Stimulated activated memory B cell treated with anti-CD40 and anti-IgM and Interleukin-4, amounts not matched to agents 10 μg/mL and 1 μg/mL and 100 μg/mL, for 72 hours (primary cell): Measurements from ENCODE around the gene ZSCAN5A.
"Not testable (repeated sequence)": the region's sequence is repeated elsewhere in the genome, so short reads cannot be mapped to it uniquely, and the experiment has no call there.

ENCODE experiments used
- ATAC-seq: fragments of 150-1000 bp; cut with Tn5 transposase; 2 replicates; pipeline ENCODE4 v1.10.0; 2021
- H3K27ac Mint-ChIP-seq: one replicate; pipeline ENCODE4 v1.8.0; 2022; ENCODE audit warnings: mild to moderate bottlenecking, mixed read lengths
- H3K27me3 Mint-ChIP-seq: one replicate; pipeline ENCODE4 v1.8.0; 2022; ENCODE audit warnings: mixed read lengths
- H3K36me3 Mint-ChIP-seq: one replicate; pipeline ENCODE4 v1.8.0; 2022; ENCODE audit warnings: mixed read lengths
- H3K4me1 Mint-ChIP-seq: one replicate; pipeline ENCODE4 v1.8.0; 2022; ENCODE audit warnings: mixed read lengths
- H3K4me3 Mint-ChIP-seq: one replicate; pipeline ENCODE4 v1.8.0; 2022; ENCODE audit warnings: mild to moderate bottlenecking, moderate library complexity, mixed read lengths
- H3K9me3 Mint-ChIP-seq: one replicate; pipeline ENCODE4 v1.8.0; 2022; ENCODE audit warnings: mixed read lengths

ZSCAN5A gene

DNA sequence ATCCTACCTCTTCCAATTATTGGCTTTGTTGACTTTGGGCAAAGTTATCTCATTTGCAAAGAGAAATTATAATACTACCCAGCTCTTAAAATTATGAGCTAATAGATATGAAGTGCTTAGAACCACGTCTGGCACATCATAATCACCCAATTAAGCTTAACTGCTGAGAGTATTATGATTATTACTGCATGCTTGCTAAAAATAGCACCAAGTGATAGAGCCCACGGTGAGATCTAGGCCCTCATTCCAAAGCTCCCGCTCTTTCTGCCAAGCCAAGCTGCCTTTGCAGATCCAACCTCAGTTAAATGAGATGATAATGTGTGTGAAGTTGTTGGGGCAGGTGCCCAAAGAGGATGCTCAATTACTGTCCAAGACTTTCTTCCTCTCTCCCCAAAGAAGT lies 48.6 kb downstream of the ZSCAN5A start:
- H3K4me1 Mint-ChIP-seq, result no peaks in the 10 kb centered on the region
- H3K27me3 Mint-ChIP-seq, result no peaks in the 10 kb centered on the region
- H3K9me3 Mint-ChIP-seq, result no peaks in the 10 kb centered on the region
- no peak overlapping the region for H3K27ac Mint-ChIP-seq
- peaks cover 18% of the 10 kb centered on the region for H3K36me3 Mint-ChIP-seq
- no peak overlapping the region for H3K4me3 Mint-ChIP-seq
- ATAC-seq, result no peak

DNA sequence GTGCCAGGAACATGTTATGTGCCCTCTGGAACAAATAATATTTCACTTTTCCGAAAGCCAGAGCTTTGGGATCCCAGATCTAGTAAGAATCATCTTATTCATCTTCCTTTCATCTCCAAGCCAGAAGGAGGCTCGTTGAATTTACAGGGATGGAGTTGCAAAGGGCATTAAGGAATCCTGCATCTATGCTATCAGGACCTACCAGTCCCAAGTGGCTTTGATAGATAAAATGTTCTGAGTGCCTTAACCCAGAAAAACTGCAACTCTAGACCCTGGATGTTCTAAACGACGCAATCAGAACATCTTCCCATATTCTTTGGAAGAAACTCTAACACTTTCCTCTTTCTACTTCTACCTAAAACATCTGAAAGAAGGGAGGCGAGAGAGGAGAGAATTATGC lies 51.3 kb downstream of the ZSCAN5A start:
- no peak for ATAC-seq
- Mint-ChIP-seq H3K36me3 (peaks cover 12% of the 10 kb centered on the region), H3K27me3 (no peaks in the 10 kb centered on the region), H3K27ac (no peak overlapping the region), H3K4me1 (no peaks in the 10 kb centered on the region), H3K4me3 (no peak overlapping the region), H3K9me3 (no peaks in the 10 kb centered on the region)

DNA sequence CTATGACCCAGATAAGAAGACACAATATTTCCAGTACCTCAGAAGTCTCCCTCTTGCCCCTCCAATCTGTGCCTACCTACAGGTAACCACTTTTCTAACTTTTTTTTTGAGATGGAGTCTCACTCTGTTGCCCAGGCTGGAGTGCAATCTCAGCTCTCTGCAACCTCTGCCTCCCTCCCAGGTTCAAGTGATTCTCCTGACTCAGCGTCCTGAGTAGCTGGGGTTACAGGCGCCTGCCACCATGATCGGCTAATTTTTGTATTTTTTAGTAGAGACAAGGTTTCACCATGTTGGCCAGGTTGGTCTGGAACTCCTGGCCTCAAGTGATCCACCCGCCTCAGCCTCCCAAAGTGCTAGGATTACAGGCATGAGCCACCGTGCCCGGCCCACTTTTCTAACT lies 52.7 kb downstream of the ZSCAN5A start:
- not testable (repeated sequence) for H3K9me3 Mint-ChIP-seq, H3K36me3 Mint-ChIP-seq, H3K27me3 Mint-ChIP-seq, ATAC-seq, H3K4me3 Mint-ChIP-seq, H3K27ac Mint-ChIP-seq, H3K4me1 Mint-ChIP-seq

DNA sequence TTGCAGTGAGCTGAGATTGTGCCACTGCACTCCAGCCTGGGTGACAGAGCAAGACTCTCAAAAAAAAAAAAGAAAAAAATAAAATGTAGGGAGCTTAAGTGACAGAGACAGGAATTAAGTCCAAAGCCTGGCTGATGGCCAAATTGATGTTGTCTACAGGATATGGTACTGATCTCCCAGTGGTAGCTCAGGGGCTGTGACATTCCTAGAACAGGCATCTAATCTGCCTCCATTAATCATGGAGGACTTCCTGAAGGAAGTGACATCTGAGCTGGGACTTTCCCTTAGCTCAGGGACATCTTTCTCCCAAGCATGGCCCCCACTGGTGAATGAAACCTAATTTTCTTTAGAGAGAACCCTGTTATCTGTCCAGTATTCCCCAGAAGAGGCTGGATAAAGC lies 53.5 kb downstream of the ZSCAN5A start:
- Mint-ChIP-seq H3K4me3 (no peak overlapping the region), H3K9me3 (no peaks in the 10 kb centered on the region), H3K4me1 (no peaks in the 10 kb centered on the region), H3K27ac (no peak overlapping the region), H3K36me3 (peaks cover 6% of the 10 kb centered on the region), H3K27me3 (no peaks in the 10 kb centered on the region)
- no peak for ATAC-seq

DNA sequence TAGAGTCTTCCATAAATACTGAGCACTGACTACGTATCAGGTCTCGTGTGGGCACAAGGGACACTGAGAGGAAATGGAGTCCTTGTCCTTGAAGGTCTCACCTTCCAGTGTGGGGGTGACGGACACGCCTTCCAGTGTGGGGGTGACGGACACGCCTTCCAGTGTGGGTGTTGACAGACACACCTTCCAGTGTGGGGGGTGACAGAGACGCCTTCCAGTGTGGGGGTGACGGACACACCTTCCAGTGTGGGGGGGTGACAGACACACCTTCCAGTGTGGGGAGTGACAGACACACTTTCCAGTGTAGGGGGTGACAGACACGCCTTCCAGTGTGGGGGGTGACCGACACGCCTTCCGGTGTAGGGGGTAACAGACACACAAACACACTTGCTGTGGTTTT lies 56.4 kb downstream of the ZSCAN5A start:
- H3K27me3 Mint-ChIP-seq, result no peaks in the 10 kb centered on the region
- ATAC-seq, result no peak
- peaks cover 3% of the 10 kb centered on the region for H3K36me3 Mint-ChIP-seq
- H3K27ac Mint-ChIP-seq, result no peak overlapping the region
- H3K9me3 Mint-ChIP-seq, result no peaks in the 10 kb centered on the region
- no peaks in the 10 kb centered on the region for H3K4me1 Mint-ChIP-seq
- no peak overlapping the region for H3K4me3 Mint-ChIP-seq

DNA sequence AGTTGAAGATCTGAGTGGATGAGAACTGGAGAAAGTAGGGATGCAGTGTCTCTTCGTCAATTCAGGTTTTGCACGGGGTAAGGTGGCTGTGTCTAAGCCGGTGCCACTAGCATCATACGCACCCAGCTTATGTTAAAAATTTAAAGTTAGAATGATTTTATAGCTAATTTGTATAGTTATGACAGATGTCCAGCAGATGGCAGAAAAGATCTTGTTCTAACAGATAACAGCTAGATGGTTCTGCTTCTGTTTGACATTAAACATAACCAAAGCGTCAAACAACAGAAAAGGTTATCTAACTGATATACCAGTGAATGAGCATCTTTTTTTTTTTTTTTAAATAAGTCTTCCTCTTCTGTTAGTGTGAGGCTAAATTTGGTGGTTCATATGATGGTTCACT lies 60.9 kb downstream of the ZSCAN5A start:
- Mint-ChIP-seq H3K27me3 (no peaks in the 10 kb centered on the region), H3K27ac (no peak overlapping the region), H3K9me3 (peaks cover 4% of the 10 kb centered on the region), H3K4me1 (no peaks in the 10 kb centered on the region), H3K36me3 (peaks cover 10% of the 10 kb centered on the region), H3K4me3 (no peak overlapping the region)
- ATAC-seq, result peak; percentile 20

DNA sequence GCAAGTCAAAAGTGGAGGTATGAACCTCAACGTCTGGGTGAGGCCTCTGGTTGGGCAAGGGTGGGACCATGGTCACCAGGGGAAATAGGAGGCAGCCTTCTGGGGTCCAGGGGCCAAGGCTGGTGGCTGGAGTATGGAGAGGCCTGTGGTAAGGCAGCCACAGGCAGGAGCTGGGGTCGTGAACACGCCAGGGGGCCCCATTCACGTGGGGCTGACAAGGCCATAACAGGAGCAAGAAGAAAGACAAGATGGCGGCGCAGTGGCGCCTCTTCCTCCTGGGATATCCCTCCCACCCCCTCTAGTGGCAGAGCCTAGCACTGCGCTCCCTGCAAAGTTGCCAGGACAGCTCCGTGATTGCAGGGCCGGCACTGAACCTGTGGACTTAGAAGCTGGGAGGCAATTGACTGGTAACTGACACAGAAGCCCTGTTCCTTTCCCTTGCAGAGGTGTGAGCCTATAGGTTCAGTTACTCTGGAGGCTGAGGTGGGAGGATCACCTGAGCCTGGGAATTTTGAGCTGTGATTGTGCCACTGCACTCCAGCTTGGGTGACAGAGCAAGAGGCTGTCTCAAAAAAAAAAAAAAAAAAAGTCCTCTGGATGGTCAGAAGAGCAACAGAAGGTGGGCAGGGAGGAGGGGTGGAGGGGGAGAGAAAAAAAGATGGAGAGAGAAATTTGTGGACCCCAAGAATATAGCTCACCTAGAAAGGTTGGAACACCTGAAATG lies 61.8 kb downstream of the ZSCAN5A start:
- Mint-ChIP-seq H3K27ac (no peak overlapping the region), H3K4me1 (no peaks in the 10 kb centered on the region), H3K4me3 (no peak overlapping the region), H3K36me3 (peaks cover 10% of the 10 kb centered on the region), H3K27me3 (no peaks in the 10 kb centered on the region), H3K9me3 (peaks cover 4% of the 10 kb centered on the region)
- ATAC-seq, result peak; percentile 64

DNA sequence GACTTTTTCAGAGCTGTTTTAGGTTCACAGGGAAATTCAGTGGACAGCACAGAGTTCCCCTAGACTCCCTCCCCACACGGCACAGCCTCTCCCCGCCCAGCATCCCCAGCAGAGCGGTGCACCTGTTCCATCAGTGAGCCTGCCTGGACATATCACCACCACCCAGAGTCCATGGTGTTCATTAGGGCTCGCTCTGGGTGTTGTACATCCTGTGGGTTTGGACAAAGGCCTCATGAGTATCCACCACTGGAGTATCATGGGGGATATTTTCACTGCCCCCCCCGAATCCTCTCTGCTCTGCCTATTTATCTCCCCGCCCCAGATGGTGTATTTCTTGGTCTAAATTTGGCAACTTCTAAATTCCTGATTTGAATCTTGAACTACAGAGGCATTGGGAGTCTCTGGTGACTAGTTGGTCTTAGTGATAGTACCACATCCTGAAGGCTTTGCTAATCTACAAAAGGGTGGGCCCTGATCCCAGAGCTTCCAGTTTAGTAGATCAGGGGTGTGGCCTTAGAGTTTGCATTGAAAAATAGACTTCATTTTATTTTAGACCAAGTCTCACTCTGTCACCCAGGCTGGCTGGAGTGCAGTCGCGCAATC lies 65.8 kb downstream of the ZSCAN5A start:
- H3K4me3 Mint-ChIP-seq, H3K9me3 Mint-ChIP-seq, H3K36me3 Mint-ChIP-seq, ATAC-seq, H3K27ac Mint-ChIP-seq, H3K4me1 Mint-ChIP-seq, H3K27me3 Mint-ChIP-seq: not testable (repeated sequence)

DNA sequence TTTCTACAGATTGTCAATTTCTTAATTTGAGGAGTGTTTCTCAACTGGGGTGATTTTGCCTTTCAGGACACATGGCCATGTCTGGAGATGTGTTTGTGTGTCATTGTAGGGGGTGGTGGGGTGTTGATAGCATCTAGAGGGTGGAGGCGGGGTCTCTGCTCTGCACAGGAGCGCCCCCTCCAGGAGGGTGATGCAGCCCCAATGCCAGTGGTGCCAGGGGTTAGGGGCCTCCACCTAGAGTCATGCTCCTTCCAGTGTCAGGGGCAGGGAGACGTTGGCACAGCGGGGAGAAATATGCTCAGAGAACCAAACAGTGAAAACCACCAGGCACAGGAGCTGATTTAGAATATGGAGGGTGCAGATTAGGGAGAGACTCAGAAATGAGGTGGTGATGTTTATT lies 68.9 kb downstream of the ZSCAN5A start:
- H3K27me3 Mint-ChIP-seq, H3K4me1 Mint-ChIP-seq, H3K4me3 Mint-ChIP-seq, ATAC-seq, H3K27ac Mint-ChIP-seq, H3K9me3 Mint-ChIP-seq, H3K36me3 Mint-ChIP-seq: not testable (repeated sequence)

DNA sequence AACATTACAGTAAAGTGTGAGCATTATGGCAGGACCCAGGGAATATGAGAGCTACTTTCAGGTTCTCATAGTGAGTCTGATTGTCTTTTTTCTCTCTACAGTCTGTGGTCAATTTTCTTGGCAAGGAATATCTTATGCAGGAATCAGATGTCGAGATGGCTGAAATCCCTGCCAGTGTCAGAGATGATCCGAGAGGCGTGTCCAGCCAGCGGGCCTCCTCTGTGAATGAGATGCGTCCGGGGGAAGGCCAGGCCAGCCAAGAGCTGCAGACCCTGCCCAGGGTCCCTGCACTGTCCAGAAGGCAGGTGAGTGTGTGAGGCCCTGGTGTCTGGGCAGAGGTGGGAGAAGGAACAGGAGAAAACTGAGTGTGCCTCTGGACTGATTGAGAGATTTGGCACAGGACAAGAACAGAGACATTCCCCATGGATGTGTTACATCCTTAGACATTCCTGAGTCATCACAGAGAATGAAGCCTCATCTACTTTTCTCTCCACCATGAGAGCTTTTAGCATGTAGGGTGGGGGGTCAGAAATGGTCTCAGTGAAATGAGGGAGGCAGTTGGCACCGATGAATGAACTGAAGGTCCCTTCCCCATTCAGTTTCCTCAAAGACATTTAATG lies 69.4 kb downstream of the ZSCAN5A start:
- Mint-ChIP-seq H3K4me1 (no peaks in the 10 kb centered on the region), H3K36me3 (peaks cover 7% of the 10 kb centered on the region), H3K27ac (no peak overlapping the region), H3K4me3 (no peak overlapping the region), H3K27me3 (no peaks in the 10 kb centered on the region), H3K9me3 (no peaks in the 10 kb centered on the region)
- no peak for ATAC-seq

DNA sequence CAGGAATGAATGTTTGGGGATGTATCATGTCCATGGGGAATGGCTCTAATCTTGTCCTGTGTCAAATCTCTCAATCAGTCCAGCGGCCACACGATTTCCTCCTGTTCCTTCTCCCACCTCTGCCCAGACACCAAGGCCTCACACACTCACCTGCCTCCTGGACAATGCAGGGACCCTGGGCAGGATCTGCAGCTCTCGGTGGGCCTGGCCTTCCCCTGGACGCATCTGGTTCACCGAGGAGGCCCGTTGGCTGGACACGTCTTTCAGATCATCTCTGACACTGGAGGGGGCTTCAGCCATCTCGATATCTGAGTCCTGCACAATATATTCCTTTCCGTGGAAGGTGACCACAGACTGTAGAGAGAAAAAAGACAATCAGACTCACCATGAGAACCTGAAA lies 91.2 kb downstream of the ZSCAN5A start:
- Mint-ChIP-seq H3K27ac (no peak overlapping the region), H3K36me3 (peaks cover 38% of the 10 kb centered on the region), H3K4me1 (no peaks in the 10 kb centered on the region), H3K27me3 (peaks cover 2% of the 10 kb centered on the region), H3K4me3 (no peak overlapping the region), H3K9me3 (no peaks in the 10 kb centered on the region)
- ATAC-seq, result no peak

DNA sequence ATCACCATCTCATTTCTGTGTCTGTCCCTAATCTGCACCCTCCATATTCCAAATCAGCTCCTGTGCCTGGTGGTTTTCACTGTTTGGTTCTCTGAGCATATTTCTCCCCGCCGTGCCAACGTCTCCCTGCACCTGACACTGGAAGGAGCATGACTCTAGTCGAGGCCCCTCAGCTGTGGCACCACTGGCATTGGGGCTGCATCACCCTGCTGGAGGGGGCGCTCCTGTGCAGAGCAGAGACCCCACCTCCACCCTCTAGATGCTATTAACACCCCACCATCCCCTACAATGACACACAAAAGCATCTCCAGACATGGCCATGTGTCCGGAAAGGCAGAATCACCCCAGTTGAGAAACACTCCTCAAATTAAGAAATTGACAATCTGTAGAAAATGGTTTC lies 91.7 kb downstream of the ZSCAN5A start:
- Mint-ChIP-seq H3K4me3 (no peak overlapping the region), H3K27me3 (peaks cover 8% of the 10 kb centered on the region), H3K36me3 (peaks cover 38% of the 10 kb centered on the region), H3K9me3 (no peaks in the 10 kb centered on the region), H3K4me1 (no peaks in the 10 kb centered on the region), H3K27ac (no peak overlapping the region)
- no peak for ATAC-seq

DNA sequence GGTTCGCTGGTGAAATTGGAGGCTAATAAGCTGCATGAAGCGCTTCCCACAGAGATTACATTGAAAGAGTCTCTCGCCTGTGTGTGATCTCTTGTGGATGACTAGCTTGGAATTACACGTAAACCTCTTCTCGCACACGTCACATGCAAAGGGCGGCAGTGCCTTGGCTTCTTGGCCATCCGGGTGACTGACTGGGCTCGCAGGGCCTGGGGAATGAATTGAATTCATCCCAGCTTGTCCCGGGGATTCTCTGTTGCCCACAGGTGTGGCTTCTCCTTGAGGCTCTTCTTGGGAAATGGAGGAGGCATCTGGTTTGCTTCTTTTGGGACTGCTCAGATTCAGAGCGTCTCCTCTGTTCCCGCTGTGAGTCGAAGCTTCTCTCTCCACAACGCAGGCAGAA lies 92.8 kb downstream of the ZSCAN5A start:
- H3K4me1 Mint-ChIP-seq, result no peaks in the 10 kb centered on the region
- no peak for ATAC-seq
- no peak overlapping the region for H3K4me3 Mint-ChIP-seq
- peaks cover 38% of the 10 kb centered on the region for H3K36me3 Mint-ChIP-seq
- peaks cover 13% of the 10 kb centered on the region for H3K27me3 Mint-ChIP-seq
- H3K27ac Mint-ChIP-seq, result no peak overlapping the region
- no peaks in the 10 kb centered on the region for H3K9me3 Mint-ChIP-seq

DNA sequence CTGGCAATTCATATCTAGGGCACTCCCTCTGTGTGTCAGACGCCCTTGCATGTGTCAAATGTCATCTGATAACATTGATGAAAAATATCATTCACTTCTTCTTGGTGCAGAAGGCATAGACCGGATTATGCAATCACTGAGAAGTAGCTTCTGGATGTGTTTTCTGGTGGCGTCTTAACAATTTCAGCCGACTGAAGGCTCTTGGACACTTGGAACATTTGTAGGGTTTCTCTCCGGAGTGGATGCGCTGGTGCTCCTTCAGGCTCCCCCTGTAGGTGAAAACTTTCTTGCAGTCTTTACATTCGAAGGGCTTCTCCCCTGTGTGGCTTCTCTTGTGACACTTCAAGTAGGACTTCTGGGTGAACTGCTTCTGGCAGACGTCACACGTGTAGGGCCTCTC lies 93.2 kb downstream of the ZSCAN5A start:
- ATAC-seq, H3K4me3 Mint-ChIP-seq, H3K9me3 Mint-ChIP-seq, H3K4me1 Mint-ChIP-seq, H3K27ac Mint-ChIP-seq: not testable (repeated sequence)
- Mint-ChIP-seq H3K36me3 (peaks cover 38% of the 10 kb centered on the region), H3K27me3 (peaks cover 13% of the 10 kb centered on the region)

DNA sequence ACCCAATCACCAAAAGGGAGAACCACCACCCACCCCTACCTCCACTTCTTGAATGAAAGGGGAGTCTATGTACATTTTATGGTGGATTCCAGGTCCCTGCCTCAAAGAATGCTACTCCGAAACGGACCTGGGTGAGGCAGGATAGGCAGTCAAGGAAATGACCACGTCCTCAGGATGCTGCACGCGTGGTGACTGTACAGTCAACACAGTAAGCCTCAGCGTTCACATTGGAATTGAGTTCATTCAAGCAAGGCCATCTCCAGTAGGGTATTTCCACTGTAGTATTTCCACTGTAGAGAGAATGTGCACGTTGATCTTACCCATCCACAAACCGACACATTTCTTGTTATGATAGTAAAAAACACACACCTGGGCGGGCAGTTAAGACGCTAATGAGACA lies 95.7 kb downstream of the ZSCAN5A start:
- H3K36me3 Mint-ChIP-seq, result peaks cover 33% of the 10 kb centered on the region
- no peak for ATAC-seq
- H3K9me3 Mint-ChIP-seq, result no peaks in the 10 kb centered on the region
- H3K4me1 Mint-ChIP-seq, result no peaks in the 10 kb centered on the region
- no peak overlapping the region for H3K27ac Mint-ChIP-seq
- H3K27me3 Mint-ChIP-seq, result peaks cover 33% of the 10 kb centered on the region
- H3K4me3 Mint-ChIP-seq, result no peak overlapping the region
